NCI-H2081 treated with DMSO at 0.1 percent for 48 hours (cell line): ENCODE measurements around the gene WDR47.

Experiments
- DNase-seq: peaks from one replicate; lab custom pipeline; 2025; lab: John Stamatoyannopoulos, UW

The WDR47 gene

DNA sequence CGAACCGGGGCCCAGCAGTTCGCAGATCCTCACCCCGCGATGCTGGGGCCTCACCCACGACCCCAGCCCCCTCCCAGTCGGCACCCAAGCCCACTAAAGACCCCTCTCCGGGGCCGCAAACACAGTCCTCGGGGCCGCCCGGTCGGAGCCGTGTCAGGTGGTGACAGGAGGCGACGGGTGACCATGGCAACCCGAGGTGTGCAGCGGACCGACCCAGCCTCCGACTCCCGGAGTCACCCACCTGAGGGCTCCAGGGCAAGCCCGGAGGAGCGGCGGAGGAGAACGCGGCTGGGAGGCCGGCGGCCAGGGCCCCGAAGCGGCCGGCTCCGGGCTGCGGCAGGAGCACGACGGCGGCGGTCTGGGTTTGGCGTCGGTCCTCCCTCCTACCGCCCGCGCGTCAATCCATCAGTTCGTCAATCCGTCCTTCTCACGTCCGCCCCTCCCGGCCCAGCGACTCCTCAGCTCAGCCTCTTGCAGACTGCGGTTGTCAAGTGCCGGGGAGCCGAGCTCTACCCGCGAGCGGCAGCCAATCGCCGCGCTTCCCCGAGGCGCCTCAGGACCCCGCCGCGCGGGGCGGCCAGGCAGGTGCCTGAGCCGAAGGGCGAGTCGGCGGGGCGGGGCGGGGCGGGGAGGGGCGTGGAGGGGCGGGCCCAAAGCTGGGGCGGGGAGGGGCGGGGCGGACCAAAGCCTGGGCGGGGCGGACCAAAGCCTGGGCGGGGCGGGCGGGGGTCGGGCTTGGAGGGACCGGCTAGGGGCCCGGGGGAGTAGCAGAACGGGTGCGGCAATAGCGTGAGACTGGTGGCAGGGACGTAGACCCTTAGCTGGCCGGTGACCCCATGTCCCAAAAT is at the start of gene WDR47:
Gene WDR47, minus strand, starts transcription at position 482 of the 848 bp plus-strand sequence. CDS start 18,590 bp downstream, outside the sequence.
- peak; percentile 38 for DNase-seq

DNA sequence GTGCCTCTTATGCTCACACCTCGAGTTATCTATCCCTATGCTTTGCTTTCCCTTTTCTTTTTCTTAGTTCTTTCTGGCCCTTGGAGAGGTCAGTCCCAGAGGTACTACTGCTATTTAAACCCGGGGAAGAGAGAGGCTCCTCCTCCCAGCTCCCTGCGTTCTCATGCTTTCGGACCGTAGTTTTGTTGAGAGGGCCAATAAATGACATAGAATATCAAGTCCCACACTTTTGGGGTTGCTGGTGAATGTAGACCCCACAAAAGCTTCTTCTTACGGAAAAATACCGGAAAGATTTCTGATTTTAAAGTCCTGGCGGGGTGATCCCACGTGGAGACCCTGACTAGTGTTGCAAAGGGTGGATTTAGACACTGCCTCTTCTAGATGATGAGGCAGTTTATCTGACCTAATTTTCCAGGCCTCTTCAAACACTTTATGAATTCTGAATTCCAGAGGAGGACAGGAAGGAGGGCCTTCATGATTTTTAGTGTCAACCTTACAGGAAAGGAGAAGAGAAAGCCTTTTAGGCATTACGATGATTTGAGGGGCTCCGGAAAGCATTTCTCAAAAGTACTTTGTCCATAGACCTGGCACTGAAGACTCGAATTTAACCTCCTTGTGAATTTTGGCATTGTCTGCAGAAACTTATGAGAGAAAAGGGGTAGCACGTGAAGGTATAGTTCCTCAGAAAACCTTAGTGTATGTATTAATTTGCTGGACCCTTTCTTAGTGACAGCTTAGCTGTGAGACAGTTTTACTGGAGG is 49.4 kb upstream of the WDR47 start:
- DNase-seq, result no peak

DNA sequence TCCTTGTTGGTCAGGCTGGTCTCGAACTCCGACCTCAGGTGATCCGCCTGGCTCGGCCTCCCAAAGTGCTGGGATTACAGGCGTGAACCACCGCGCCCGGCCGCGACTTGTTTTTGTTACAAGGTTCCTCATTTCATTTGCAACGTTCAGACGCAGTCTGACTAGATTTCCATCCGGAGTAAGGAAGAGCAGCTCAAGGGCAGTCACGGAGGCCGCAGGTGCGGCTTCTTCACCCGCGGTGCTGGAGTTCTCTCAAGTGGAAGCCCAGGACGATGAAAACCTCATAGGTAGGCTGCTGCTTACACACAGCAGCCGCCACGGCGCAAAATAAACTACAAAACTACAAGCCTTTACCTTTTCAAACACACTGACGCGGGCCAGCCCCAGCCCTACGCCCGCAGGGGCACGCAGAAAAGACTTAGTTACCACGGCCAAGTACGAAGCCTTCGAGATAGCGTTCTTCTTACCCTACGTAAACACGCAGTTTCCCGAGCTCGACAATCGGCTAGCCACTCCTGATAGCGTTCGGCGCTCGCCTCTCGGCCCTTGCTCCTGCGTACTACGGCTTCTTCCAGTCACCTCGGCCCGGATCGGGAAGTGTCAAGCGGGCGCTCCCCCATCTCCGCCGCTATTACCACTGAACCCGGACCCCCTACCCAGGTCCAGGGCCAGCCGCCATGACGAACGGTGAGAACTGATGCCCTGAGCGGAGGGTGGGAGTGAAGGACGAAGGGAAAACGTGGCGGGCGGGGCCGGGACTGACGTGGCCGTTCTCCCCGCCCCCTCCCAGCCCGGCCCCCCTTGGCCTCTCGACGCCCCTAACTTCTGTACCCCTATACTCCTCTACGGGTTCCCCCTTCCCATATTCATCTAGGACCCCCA is 48.5 kb upstream of the WDR47 start, which contains the start of gene TMEM167B:
Gene TMEM167B, plus strand, starts transcription at position 569 of the 882 bp plus-strand sequence. Its CDS starts 109 bp downstream, at position 678.
- peak; percentile 54 for DNase-seq

DNA sequence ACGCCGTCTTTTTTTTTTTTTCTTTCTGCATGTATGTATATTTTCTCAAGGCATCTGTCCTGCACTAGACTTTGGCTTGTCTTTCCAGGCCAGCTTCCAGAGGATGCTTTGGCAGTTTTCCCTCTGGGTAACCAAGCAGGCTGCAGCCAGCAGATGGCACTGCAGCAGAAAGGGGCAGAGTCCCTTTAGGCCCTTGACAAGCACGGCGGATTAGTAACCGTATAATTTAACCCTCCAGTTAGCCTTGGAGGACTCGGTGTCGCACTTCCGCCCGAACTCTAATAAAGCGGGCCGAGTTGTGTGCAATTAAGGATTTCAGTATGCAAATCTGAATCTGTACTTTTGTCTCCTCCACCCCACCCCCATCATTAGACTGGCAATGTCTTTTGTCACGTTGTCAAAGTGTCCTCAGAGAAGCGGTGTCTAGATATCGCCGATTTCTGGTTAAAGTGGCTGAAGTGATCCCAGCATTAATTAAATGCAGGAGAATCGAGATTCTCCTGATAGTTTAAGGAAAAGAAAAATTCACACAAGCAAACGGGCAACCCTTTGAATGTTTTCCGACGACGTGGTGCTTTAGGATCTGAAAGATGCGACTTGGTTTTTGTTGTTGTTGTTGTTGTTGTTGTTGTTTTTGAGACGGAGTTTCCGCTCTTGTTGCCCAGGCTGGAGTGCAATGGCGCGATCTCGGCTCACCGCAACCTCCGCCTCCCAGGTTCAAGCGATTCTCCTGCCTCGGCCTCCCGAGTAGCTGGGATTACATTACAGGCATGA is 47.5 kb upstream of the WDR47 start:
- no peak for DNase-seq

DNA sequence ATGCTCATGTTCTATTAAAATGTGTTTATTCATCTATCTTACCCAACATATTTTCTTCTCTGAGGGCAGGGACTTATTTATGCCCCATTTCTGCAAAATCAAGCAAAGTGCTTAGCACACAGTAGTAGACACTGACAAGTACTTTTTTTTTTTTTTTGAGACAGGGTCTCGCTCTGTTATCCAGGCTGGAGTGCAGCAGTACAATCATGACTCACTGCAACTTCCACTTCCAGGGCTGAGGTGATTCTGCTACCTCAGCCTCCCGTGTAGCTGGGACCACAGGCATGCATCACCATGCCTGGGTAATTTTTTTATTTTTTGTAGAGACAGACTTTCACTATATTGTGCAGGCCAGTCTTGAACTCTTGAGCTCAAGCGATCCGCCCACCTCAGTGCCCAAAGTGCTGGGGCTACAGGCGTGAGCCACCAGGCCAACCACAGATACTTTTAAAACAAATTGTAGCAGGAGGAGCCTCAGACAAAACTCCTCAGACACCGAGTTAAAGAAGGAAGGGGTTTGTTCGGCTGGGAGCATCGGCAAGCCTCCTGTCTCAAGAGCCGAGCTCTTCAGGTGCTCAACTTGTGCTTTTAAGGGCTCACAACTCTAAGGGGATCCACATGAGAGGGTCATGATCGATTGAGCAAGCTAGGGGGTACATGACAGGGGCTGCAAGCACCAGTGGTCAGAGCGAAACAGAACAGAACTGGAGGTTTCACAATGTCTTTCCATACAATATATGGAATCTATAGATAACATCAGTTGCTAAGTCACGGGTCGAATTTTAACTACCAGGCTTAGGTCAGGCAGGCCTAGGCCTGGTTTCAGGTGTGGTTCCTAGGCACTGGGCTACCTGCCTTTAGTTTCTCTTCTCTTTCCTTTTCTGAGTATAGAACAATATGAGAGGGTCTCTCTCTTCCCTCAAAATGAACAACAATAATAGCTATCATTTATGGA is 42.9 kb upstream of the WDR47 start:
- DNase-seq, result no peak

DNA sequence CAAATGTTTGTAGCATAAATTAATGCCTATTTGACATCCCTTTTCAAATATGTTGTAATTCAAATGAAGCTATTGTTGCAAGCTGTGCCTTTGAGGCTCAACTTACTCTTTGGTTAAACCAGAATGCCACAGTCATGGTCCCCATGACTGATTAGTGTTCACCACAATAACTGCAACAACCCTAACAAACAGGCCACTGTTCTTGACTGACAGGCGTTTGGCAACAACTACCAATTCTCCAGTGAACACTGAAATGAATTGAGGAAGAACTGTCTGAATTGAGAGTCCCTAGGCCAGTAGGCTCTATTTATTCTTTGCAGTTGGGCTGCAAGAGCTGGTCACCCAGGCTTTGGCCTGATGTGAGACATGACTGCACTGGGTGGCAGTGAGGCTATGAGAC is 42.0 kb upstream of the WDR47 start:
- no peak for DNase-seq

DNA sequence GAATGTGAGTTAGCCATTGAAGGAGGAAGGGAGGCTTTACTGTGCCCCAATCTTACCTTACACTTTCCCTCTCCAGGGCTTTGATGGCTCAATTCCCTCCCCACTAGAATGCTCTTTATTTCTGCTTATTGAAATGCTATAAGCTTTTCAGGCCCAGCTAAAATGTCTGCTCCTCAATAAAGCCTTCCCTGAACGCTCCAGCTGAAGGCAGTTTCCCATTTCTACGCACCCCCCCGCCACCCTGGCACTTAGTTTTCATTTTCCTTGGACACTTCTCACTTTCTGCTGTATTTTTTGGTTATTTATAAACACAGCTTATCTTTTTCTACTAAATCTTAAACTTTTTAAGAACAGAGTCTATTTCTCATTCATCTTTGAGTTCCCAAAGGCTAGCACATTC is 41.6 kb upstream of the WDR47 start:
- no peak for DNase-seq

DNA sequence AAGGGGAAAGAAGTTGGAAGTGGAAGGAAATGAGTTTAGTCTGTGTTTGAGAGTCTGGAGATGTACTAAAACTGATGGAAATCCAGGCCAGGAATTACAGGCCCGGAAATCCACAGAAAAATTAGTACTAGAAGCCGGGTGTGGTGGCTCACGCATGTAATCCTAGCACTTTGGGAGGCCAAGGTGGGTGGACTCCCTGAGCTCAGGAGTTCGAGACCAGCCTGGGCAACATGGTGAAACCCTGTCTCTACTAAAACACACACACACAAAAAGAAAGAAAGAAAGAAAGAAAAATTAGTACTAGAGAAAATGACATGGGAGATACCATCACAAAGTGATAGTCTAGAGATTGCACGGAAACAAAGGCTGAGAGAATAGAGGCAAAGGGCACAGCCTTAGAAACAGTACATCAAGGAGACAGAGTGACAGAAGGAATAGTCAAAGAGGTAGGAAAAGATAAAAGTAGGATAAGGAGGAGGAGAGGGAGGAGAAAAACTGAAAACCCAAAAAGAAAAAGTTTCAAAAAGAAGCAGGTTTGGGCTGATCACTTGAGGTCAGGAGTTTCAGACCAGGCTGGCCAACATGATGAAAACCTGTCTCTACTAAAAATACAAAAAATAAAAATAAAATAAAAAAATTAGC is 38.7 kb upstream of the WDR47 start:
- no peak for DNase-seq

DNA sequence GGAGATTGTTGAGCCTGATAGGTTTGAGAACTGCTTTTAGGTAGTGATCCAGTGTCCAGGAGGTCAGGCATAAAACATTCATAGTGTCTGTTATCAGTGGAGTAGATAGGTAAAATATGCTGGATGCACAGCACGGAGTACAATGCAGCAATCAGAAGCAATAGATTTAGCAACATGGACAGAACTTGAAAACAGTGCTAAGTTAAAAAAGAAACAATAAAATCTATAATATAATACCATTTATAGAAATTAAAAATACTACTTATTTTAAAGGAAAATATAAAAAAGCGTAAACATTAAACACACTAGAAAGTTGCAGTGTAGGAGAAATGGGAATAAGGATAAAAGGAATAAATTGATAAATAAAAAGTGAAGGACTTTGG is 37.3 kb upstream of the WDR47 start:
- no peak for DNase-seq

DNA sequence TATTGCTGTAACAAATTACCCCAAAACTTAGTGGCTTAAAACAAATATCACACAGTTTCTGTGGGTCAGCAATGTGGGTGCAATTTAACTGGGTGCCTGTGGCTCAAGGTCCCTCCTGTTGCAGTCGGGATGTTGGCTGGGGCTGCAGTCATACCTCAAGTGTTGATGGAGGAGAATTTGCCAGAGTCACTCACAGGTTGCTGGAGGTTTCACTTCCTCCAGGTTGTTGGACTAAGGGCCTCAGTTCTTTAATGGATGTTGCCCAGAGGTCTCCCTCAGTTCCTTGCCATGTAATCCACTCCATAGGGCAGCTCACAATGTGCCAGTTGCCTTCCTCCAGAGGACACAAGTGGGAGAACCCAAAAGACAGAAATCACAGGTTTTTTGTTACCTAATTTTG is 36.4 kb upstream of the WDR47 start:
- no peak for DNase-seq

DNA sequence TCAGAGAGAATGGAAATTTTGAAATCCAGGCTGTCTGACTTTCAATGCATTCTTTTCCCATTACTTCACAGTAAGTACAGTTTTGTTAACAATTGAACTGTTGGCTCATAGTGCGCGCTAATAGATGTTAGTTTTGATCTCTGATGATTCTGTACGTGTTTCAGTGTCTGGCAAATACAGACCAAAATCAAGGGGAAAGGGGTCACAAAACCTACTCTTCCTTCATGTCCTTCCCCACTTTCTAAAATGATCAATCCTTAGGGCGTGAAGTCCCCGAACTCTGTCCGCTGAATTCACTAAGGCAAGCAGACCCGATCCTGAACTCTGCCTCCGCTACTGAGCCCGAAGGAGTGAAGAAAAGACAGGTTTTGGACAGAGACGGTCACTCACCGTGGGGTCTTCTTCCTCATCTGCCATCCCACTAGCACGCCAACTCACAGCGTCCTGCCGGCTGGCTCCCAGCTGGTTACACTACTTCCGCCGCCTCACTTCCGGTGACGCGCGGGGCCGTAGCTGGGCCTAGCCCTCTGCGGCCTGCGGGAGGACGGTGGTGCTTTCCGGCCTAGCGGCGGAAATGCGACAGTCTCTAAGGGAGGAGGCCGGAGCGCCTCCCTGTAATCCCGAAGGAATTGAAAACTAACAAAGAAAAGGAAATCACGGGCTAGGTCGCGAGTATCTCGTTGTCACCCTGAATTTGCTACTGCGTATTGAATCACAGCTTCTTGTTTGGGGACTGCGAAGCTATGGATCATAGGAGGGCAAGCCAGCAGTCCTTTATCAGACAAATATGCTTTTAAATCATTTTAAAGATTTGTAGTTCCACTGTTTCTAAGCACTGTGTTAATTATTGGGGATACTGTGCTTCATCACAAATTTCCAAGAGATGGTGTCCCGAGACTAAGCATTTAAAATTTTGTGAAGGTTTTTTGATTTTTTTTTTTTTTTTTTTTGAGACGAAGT is 33.9 kb upstream of the WDR47 start, which contains the start of gene TAF13:
Gene TAF13, minus strand, starts transcription at position 473 of the 960 bp plus-strand sequence. Its CDS starts 56 bp downstream, at position 417.
- DNase-seq, result peak; percentile 74

DNA sequence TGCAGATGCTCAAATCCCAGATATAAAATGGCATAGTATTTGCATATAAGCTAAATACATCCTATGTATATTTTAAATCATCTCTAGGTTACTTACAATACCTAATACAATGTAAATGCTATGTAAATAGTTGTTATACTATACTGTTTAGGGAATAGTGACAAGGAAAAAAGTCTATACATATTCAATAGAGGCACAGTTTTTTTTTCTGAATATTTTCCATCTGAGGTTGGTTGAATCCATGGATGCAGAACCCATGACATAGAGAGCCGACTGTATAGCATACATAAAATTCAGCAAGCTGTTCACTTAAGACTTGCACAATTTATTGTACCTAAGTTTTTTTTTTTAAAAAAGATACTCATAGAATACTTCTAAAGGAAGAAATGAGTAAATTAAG is 27.4 kb upstream of the WDR47 start:
- DNase-seq, result no peak

DNA sequence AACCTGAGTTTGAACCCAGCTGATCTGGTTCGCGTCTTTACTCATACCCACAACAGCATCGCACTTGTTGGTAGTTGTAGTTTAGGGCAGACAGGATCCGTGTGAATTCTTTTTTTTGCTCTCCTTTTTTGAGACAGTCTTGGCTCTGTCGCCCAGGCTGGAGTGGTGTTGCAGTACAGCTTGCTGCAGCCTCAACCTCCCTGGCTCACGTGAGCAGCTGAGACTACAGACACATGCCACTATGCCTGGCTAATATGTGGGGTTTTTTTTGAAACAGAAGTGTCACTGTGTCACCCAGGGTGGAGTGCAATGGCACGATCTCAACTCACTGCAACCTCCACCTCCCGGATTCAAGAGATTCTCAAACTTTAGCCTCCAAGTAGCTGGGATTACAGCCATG is 26.0 kb upstream of the WDR47 start:
- no peak for DNase-seq

DNA sequence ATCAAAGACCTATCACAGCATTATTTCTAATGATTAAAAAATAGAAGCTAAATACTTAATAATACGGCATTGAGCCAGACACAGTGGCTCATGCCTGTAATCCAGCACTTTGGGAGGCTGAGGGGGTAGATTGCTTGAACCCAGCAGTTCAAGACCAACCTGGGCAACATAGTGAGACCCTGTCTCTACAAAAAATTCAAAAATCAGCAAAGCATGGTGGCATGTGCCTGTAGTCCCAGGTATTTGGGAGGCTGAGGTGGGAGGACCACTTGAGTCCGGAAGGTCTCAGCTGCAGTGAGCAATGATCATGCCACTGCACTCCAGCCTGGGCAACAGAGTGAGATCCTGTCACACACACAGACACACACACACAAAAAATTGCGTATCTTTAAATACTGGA is 23.2 kb upstream of the WDR47 start:
- DNase-seq, result no peak

DNA sequence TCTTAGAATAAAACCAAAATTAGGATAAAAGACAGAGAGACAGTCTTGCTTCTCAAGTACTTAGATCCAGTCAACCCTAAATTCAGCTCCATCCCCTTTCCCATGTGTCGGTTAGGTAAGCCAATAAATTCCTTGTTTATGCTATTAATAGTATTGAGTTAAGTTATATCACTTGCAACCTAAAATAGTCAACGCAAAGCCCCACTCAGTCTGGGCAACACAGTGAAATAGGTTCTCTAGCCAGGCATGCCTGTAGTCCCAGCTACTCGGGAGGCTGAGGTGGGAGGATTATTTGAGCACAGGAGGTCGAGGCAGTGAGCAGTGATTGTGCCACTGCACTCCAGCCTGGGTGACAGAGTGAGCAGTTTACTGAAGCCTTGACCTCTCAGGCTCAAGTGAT is 19.3 kb upstream of the WDR47 start:
- DNase-seq, result no peak

DNA sequence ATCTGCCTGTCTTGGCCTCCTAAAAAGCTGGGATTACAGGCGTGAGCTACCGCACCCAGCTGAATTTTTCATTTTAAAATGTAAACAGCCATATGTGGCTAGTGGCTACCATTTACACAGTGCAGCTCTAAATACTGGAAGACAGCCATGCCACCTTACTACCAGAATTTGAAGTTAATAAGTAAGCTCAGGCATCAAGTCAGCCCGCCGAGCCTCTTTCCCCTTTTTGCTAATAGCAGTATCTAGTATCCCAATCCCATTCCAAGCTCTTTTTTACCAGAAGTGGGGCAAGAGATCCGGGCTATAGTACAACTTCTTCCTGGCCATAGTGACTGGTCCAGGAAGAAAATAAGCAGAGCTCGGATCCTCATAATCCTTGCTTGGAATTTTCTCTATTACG is 18.8 kb upstream of the WDR47 start:
- DNase-seq, result no peak

DNA sequence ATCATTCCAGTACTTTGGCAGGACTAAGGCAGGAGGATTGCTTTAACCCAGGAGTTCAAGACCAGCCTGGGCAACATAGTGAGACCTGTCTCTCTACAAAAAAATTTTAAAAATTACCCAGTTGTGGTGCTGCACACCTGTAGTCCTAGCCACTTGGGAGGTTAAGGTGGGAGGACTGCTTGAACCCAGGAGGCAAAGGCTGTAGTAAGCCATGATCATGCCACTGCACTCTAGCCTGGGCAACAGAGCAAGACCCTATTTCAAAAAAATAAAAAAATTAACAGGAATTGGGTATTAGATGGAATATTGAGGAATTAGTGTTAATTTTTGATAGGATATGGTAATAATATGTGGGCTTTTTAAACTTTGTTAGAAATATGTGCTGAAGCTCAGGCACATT is 17.1 kb upstream of the WDR47 start:
- no peak for DNase-seq

DNA sequence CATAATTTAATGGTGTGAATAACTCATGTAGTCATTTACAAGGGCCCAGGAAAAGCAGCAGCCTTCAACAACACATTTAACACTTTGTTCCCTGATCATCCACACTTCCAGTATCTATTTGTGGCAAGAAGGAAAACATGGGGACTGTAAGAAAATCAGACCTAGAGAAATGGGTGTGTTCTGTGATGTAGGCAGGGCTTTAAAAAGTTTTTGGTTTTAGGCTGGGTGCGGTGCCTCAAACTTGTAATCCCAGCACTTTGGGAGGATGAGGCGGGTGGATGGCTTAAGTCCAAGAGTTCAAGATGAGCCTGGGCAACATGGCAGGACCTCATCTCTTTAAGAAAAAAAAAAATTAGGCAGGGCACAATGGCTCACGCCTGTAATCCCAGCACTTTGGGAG is 14.2 kb upstream of the WDR47 start:
- no peak for DNase-seq
